NCI-H146 treated with DMSO at 0.1 percent for 48 hours (cell line): ENCODE data around the gene MAP6D1.
"Not testable (repeated sequence)": the region's sequence is repeated elsewhere in the genome, so short reads cannot be mapped to it uniquely, and the experiment has no call there.

Experiments used
- DNase-seq: peaks from one replicate; lab custom pipeline; 2025; ENCODE audit not compliant: unreplicated experiment; lab: John Stamatoyannopoulos, UW

MAP6D1 gene

GRCh38 chr3:183801601-183802000 is 23.8 kb downstream of the MAP6D1 start:
- no peak for DNase-seq

GRCh38 chr3:183800243-183800863 is 25.0 kb downstream of the MAP6D1 start:
- DNase-seq, result no peak

- DNase-seq, result no peak
Measured at GRCh38 chr3:183799461-183799860, 25.9 kb downstream of the MAP6D1 start.

GRCh38 chr3:183797996-183798395 is 27.4 kb downstream of the MAP6D1 start:
- no peak for DNase-seq

- no peak for DNase-seq
Measured at GRCh38 chr3:183796372-183796771, 29.0 kb downstream of the MAP6D1 start.

GRCh38 chr3:183794452-183794851 is 30.9 kb downstream of the MAP6D1 start:
- DNase-seq, result no peak

GRCh38 chr3:183792976-183793375 is 32.4 kb downstream of the MAP6D1 start:
- no peak for DNase-seq

GRCh38 chr3:183790700-183791099 is 34.7 kb downstream of the MAP6D1 start:
- DNase-seq, result no peak

GRCh38 chr3:183789826-183790225 is 35.6 kb downstream of the MAP6D1 start:
- no peak for DNase-seq

GRCh38 chr3:183784503-183784902 is 40.9 kb downstream of the MAP6D1 start:
- not testable (repeated sequence) for DNase-seq

GRCh38 chr3:183782576-183783276 is 42.7 kb downstream of the MAP6D1 start:
- no peak for DNase-seq

- DNase-seq, result no peak
Measured at GRCh38 chr3:183781246-183781645, 44.1 kb downstream of the MAP6D1 start.

- DNase-seq, result no peak
Measured at GRCh38 chr3:183779896-183780465, 45.4 kb downstream of the MAP6D1 start.

GRCh38 chr3:183777016-183777618 is 48.3 kb downstream of the MAP6D1 start:
- DNase-seq, result no peak

GRCh38 chr3:183776451-183776850 is 48.9 kb downstream of the MAP6D1 start:
- not testable (repeated sequence) for DNase-seq

- DNase-seq, result no peak
Measured at GRCh38 chr3:183775781-183776180, 49.6 kb downstream of the MAP6D1 start.

- DNase-seq, result no peak
Measured at GRCh38 chr3:183774631-183775030, 50.7 kb downstream of the MAP6D1 start.

GRCh38 chr3:183769453-183769852 is 55.9 kb downstream of the MAP6D1 start:
- DNase-seq, result no peak

- DNase-seq, result no peak
Measured at GRCh38 chr3:183768114-183768513, 57.3 kb downstream of the MAP6D1 start.

GRCh38 chr3:183766745-183767606 is 58.4 kb downstream of the MAP6D1 start:
- DNase-seq, result peak; percentile 75

GRCh38 chr3:183766107-183766506 is 59.3 kb downstream of the MAP6D1 start:
- DNase-seq, result no peak
